Activated CD8-positive, alpha-beta memory T cell treated with anti-CD3 and anti-CD28 coated beads, Interleukin-2, amount 10 ng/mL, durations not matched to agents 7 days and 5 days (primary cell): ENCODE measurements around the gene PSMB11. TPM values are rescaled to one million over a fixed set of nuclear protein-coding genes. Genes with fewer than 3 reads are reported as not detected.
A peak's percentile ranks its signal among the peaks of the same experiment; 100 is the strongest.

Experiments used
- ATAC-seq: fragments of 150-1000 bp; cut with Tn5 transposase; one replicate; pipeline ENCODE4 v1.10.0; 2021; ENCODE audit warnings: moderate library complexity
- CTCF ChIA-PET: fragments of 350-600 bp; sonication (Branson Sonifier 250); formaldehyde crosslinking; loops from one replicate; lab custom pipeline; 2021; ENCODE audit warnings: antibody characterized with exemption; lab: Charles Lee
- DNase-seq: peaks from one replicate; pipeline ENCODE4 v3.0.0-alpha.2; 2020
- H3K27ac Mint-ChIP-seq: one replicate; pipeline ENCODE4 v1.8.0; 2021; ENCODE audit warnings: mild to moderate bottlenecking, mixed read lengths
- H3K27me3 Mint-ChIP-seq: one replicate; pipeline ENCODE4 v1.8.0; 2021; ENCODE audit warnings: mixed read lengths
- H3K36me3 Mint-ChIP-seq: one replicate; pipeline ENCODE4 v1.8.0; 2021; ENCODE audit warnings: mild to moderate bottlenecking, mixed read lengths
- H3K4me1 Mint-ChIP-seq: one replicate; pipeline ENCODE4 v1.8.0; 2021; ENCODE audit warnings: mixed read lengths
- H3K4me3 Mint-ChIP-seq: one replicate; pipeline ENCODE4 v1.8.0; 2021; ENCODE audit warnings: mild to moderate bottlenecking, moderate library complexity, mixed read lengths
- H3K9me3 Mint-ChIP-seq: one replicate; pipeline ENCODE4 v1.8.0; 2022; ENCODE audit warnings: low read depth, mixed read lengths
- total RNA-seq, 2 experiments: library from RNA; stranded (reverse); gene quantifications; one replicate each; pipeline ENCODE4 v1.2.3, GENCODE V29; 2021

PSMB11 gene
- total RNA-seq, 2 experiments from 2014 or later = not detected

GRCh38 chr14:23058654-23059504 is 16.9 kb downstream of the PSMB11 start:
- Mint-ChIP-seq H3K4me3 (no peak overlapping the region), H3K9me3 (no peaks in the 10 kb centered on the region), H3K36me3 (peaks cover 25% of the 10 kb centered on the region), H3K27ac (no peak overlapping the region), H3K27me3 (peaks cover 8% of the 10 kb centered on the region), H3K4me1 (peaks cover 16% of the 10 kb centered on the region)
- DNase-seq (no peak), ATAC-seq (no peak)
- CTCF ChIA-PET = interaction anchor here (0.6 to 19.1 kb wide), 41 partner anchors 9 to 497 kb away, joined by 3 to 867 read pairs (median 6); partner anchors contain the start of genes ACIN1, AJUBA, C14orf119 and HAUS4

DNA sequence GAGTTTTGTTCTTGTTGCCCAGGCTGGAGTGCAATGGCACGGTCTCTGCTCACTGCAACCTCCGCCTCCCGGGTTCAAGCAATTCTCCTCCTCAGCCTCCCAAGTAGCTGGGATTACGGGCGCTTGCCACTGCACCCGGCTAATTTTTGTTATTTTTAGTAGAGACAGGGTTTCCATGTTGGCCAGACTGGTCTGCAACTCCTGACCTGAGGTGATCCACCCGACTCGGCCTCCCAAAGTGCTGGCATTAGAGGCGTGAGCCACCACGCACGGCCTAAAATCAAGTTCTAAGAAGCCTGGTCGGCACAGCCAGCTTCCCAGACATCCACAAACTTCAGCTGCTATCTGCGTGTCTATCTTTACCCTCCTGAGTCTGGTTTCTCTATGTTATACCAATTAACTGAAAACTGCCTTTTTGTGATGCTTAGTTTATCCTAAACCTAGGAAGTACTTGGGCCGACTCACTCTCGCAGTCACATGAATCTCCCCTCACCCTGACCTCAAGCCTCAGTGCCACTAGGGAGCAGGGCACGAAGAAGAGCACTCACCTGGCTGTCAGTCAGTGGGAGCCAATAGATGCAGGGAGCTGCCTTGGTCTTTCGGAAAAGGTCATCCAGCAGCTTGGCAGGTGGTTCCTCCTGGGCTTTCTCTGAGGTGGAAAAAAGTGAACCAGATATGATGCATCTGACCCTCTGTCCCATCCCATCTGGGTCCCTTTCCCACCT is 18.7 kb downstream of the PSMB11 start:
- H3K9me3 Mint-ChIP-seq = no peaks in the 10 kb centered on the region
- ATAC-seq (no peak), DNase-seq (no peak)
- CTCF ChIA-PET = interaction anchor here (0.8 to 19.1 kb wide), 10 partner anchors 7 to 242 kb away, joined by 3 to 867 read pairs (median 15); partner anchors contain the start of genes ACIN1, AJUBA, C14orf119 and PPP1R3E
- H3K27me3 Mint-ChIP-seq = peaks cover 8% of the 10 kb centered on the region
- H3K27ac Mint-ChIP-seq = no peak overlapping the region
- no peak overlapping the region for H3K4me3 Mint-ChIP-seq
- peaks cover 18% of the 10 kb centered on the region for H3K4me1 Mint-ChIP-seq
- H3K36me3 Mint-ChIP-seq = peaks cover 37% of the 10 kb centered on the region

DNA sequence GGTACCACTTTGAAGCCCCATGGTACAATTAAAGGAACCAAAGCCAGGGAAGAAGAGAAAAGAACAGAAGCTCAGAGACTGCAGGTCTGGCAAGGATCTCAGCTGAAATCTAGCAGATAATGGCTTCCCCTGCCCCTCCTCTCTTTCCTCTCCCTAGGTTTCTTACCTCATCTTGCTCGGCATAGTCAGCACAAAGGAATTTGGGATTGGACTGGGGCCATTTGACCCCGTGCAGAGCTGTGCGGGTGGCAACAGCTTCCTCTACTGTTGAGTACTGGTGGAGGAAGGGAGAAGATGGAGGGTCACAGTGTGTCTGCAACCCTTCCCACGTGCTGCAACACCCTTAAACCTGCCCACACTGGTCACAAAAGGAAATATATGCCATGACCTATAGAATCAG is 20.0 kb downstream of the PSMB11 start:
- Mint-ChIP-seq H3K4me1 (peaks cover 9% of the 10 kb centered on the region), H3K27me3 (peaks cover under 1% of the 10 kb centered on the region), H3K9me3 (no peaks in the 10 kb centered on the region), H3K4me3 (no peak overlapping the region), H3K27ac (no peak overlapping the region), H3K36me3 (peaks cover 46% of the 10 kb centered on the region)
- ATAC-seq (no peak), DNase-seq (no peak)
- CTCF ChIA-PET = interaction anchor here (0.7 to 19.1 kb wide), 8 partner anchors 9 to 90 kb away, joined by 3 to 867 read pairs (median 8); partner anchors contain the start of gene AJUBA

GRCh38 chr14:23063601-23064000 is 21.6 kb downstream of the PSMB11 start:
- Mint-ChIP-seq H3K9me3 (no peaks in the 10 kb centered on the region), H3K4me1 (peaks cover 9% of the 10 kb centered on the region), H3K27ac (peak overlapping the region; percentile 23), H3K27me3 (no peaks in the 10 kb centered on the region), H3K4me3 (no peak overlapping the region), H3K36me3 (peaks cover 54% of the 10 kb centered on the region)
- no peak for DNase-seq
- CTCF ChIA-PET = interaction anchor here (1.1 to 19.1 kb wide), 2 partner anchors 13 to 72 kb away, joined by 4 to 867 read pairs; partner anchors contain the start of gene AJUBA
- ATAC-seq = no peak

- no peak for ATAC-seq
- no peak overlapping the region for H3K4me3 Mint-ChIP-seq
- peak; percentile 11 for DNase-seq
- CTCF ChIA-PET = interaction anchor here (0.7 to 19.1 kb wide), 4 partner anchors 7 to 93 kb away, joined by 3 to 867 read pairs (median 29); partner anchors contain the start of genes AJUBA and CDH24
- peaks cover 25% of the 10 kb centered on the region for H3K4me1 Mint-ChIP-seq
- no peaks in the 10 kb centered on the region for H3K27me3 Mint-ChIP-seq
- H3K36me3 Mint-ChIP-seq = peaks cover 54% of the 10 kb centered on the region
- H3K9me3 Mint-ChIP-seq = no peaks in the 10 kb centered on the region
- H3K27ac Mint-ChIP-seq = no peak overlapping the region
These were observed 24.4 kb downstream of the PSMB11 start for GRCh38 chr14:23066368-23066767.

DNA sequence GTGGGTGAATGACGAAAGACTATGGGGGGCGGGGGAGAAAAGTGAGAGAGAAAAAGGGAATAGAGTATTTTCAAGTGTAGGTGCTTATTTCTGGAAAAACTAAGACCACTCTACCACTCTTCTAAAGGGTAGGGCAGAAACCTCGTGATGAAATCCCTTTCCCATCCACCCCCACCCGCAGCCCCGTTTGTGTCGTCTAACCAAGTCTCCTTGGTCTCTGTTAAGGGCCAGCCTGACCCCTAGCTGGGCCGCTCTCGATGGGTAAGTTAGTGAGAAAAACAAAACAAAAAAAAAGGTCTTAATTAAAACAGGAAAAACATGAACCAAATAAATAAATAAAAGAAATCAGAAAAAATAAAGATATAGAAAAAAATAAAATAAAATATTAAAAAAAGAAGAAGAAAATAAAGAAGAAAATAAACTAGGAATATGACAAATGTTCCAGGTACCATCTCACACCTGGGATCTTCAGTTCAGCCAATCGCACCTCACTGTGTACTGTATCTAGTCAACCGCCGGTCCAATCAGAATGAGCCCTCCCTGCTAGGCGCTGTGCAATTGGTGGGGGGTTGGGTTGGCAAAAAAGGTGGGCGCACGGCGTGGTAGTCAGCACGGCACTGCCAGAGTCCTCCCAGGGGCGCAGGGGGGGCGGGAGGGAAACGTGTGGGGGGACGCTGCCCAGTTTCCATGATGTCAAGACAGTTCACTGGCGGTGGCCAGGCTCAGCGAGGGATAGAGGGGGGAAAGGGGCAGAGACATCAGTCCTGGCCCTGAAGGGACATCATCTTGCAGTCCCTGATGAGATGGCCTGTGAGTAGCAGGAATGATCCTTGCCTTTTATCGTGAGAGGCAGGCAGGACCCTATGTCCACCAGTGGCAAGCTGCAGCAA is 25.1 kb downstream of the PSMB11 start:
- no peaks in the 10 kb centered on the region for H3K9me3 Mint-ChIP-seq
- peaks cover 55% of the 10 kb centered on the region for H3K36me3 Mint-ChIP-seq
- ATAC-seq = no peak
- no peak overlapping the region for H3K27ac Mint-ChIP-seq
- H3K4me1 Mint-ChIP-seq = peaks cover 31% of the 10 kb centered on the region
- CTCF ChIA-PET = interaction anchor here (0.7 to 19.1 kb wide), 7 partner anchors 8 to 94 kb away, joined by 3 to 867 read pairs (median 51); partner anchors contain the start of genes ACIN1, AJUBA, C14orf119 and CDH24
- DNase-seq = peak; percentile 21
- no peak overlapping the region for H3K4me3 Mint-ChIP-seq
- H3K27me3 Mint-ChIP-seq = no peaks in the 10 kb centered on the region

DNA sequence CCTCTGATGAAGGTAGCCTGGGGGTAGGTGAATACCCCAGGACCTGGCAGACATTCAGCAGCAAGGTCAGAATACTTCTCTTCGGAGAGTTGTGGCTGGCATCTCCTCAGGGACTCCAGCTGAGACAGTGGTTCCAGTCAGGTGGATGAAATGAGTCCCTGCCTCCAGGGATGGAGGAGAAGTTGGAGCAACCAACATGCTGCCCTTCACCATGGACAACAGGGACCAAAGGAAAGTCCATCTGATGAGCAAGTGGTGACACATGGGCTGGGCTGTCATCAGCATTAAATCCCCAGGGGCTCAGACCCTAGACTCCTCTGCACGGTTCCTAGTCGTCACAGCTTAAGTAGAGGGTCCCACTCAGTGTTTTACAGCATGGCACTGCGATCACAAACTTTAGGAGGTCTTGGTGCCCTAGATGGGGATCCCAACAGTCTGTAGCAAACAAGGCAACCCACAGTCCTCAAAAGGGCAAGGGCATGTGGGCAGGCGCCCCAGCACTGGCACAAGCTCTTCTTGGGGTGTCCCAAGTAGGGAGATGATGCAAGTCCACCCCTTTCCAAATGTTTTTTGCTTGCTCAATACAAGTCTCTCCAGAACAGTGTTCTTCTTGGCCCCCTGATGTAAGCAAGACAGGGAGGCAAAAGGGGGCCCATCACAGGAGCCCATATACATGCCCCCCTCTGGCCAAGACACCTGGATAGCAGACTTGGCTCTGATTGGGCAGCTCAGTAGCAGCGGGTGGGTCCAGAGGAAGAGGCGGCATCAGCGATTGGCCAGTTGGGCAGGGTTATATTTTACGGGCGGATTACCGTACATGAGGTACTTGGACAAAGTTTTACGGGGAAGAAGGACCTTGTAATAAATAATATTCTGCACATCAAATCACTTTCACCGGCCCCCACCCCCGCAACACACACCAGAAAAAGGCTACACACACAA is 26.1 kb downstream of the PSMB11 start:
- no peak overlapping the region for H3K27ac Mint-ChIP-seq
- no peaks in the 10 kb centered on the region for H3K9me3 Mint-ChIP-seq
- H3K4me1 Mint-ChIP-seq = peaks cover 34% of the 10 kb centered on the region
- CTCF ChIA-PET = interaction anchor here (0.7 to 19.1 kb wide), 66 partner anchors 9 to 1622 kb away, joined by 3 to 867 read pairs (median 5); partner anchors contain the start of genes ABHD4, ACIN1, AJUBA and C14orf119
- peaks cover 53% of the 10 kb centered on the region for H3K36me3 Mint-ChIP-seq
- no peak overlapping the region for H3K4me3 Mint-ChIP-seq
- no peaks in the 10 kb centered on the region for H3K27me3 Mint-ChIP-seq
- no peak for ATAC-seq
- no peak for DNase-seq

DNA sequence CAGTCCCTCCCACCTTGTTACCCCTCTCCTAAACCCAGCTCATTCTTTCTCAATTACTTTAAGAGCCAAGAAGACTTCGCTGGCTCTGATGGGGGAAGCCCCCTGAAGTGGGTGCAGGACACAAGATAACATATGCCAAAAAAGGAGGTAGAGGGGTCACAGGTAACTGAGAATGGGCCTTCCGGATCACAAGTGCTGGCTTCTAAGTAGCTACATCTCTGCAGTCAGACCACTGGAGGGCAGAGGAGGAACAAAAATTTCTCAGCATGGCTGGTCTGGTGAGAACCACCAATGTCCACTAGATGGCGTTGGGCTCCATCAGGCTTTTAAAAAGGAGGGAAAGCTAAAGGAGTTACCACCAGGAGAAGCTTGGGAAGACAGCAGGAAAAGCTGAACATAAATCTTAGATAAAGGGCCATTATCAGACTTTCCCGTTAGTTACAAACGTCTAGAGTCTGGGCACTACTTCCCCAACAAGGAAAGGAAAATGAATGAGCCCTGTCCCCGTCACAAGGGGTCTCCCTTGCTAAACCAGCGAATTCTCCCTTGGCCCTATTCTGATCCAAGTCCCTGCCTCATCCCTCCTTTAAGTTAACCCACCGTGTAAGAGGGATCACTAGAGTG is 26.9 kb downstream of the PSMB11 start:
- Mint-ChIP-seq H3K4me1 (peaks cover 34% of the 10 kb centered on the region), H3K9me3 (no peaks in the 10 kb centered on the region), H3K27ac (peak overlapping the region; percentile 50), H3K27me3 (no peaks in the 10 kb centered on the region), H3K4me3 (peak overlapping the region; percentile 48), H3K36me3 (peaks cover 48% of the 10 kb centered on the region)
- peak; percentile 75 for ATAC-seq
- DNase-seq = peak; percentile 85
- CTCF ChIA-PET = interaction anchor here (0.7 to 19.1 kb wide), 67 partner anchors 10 to 1623 kb away, joined by 3 to 867 read pairs (median 5); partner anchors contain the start of genes ABHD4, ACIN1, AJUBA and C14orf119

GRCh38 chr14:23069413-23069806 is 27.4 kb downstream of the PSMB11 start:
- Mint-ChIP-seq H3K27ac (no peak overlapping the region), H3K9me3 (no peaks in the 10 kb centered on the region), H3K4me1 (peaks cover 34% of the 10 kb centered on the region), H3K36me3 (peaks cover 45% of the 10 kb centered on the region), H3K4me3 (no peak overlapping the region), H3K27me3 (no peaks in the 10 kb centered on the region)
- CTCF ChIA-PET = interaction anchor here (0.7 to 19.1 kb wide), 57 partner anchors 10 to 471 kb away, joined by 3 to 867 read pairs (median 6); partner anchors contain the start of genes ABHD4, ACIN1, AJUBA and C14orf119
- no peak for DNase-seq
- ATAC-seq = no peak

- no peaks in the 10 kb centered on the region for H3K9me3 Mint-ChIP-seq
- peaks cover 46% of the 10 kb centered on the region for H3K36me3 Mint-ChIP-seq
- no peak for ATAC-seq
- peaks cover 34% of the 10 kb centered on the region for H3K4me1 Mint-ChIP-seq
- H3K27me3 Mint-ChIP-seq = no peaks in the 10 kb centered on the region
- DNase-seq = no peak
- peak overlapping the region; percentile 90 for H3K4me3 Mint-ChIP-seq
- peak overlapping the region; percentile 91 for H3K27ac Mint-ChIP-seq
- CTCF ChIA-PET = interaction anchor here (0.8 to 3.4 kb wide), 25 partner anchors 8 to 505 kb away, joined by 3 to 26 read pairs (median 5); partner anchors contain the start of genes ACIN1, AJUBA, C14orf119 and CDH24
These were observed 28.5 kb downstream of the PSMB11 start for GRCh38 chr14:23070262-23071129.
